ENCODE measurements around the gene CLMP.

The CLMP gene

GRCh38 chr11:123188508-123189165, 6.4 kb downstream of the CLMP start:
- DNase-seq = no peak

DNA sequence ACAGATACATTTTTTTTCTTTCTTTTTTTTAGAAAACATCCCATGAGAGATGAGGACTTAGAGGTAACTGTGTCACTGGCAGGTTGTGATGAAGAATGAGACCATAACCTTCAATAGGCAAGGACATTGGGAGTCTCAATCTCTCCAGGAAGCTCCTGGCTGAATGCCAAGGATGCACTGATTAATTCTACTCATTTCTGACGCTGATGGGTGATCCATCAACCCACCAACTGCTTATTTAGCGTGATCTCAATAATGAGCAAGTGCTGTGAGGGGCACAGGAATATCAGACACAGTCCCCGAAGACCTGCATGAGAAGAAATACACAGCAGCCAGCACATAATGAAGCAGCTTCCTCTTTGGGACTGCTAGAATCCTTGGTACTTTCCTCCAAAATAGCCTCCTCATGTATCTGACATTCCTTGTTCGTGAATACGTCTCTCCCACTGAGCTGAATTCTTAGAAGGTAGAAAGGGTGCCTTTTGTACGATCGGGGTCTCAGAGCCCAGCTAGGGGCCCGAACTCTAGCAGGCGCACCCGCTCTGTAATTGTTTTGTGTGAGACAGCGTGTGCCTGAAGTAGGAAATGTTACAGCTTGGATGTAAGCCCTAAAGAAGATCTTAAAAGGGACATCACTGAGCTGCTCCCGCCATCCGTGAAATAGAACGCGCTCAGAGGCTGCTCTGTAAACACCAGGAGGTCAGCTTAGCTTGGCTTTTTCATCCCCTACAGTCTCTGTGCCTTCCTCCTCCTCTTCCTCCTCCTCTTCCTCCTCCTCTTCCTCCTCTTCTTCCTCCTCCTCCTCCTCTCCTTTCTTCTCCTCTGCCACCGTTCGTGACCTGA, 7.2 kb downstream of the CLMP start:
- no peak for DNase-seq

DNA sequence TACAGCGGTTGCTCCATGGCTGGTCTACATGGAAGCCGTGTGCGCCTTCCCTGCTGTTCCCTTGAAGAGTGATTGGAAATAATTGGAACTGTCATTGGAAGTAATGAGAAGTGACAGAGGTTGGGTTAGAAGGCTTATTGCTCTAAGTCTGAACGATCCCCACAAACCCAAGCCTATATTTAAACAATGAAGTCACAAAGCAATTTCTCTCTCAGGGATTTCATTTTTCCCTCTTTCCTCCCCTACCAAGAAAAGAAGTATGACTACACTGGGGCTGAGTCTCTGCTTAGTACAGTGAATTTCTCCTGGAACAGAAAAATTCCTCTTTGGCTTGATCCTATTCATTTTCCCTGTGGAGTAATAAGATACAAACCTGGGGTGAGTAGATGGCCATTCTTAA, 7.8 kb downstream of the CLMP start:
- DNase-seq = no peak

DNA sequence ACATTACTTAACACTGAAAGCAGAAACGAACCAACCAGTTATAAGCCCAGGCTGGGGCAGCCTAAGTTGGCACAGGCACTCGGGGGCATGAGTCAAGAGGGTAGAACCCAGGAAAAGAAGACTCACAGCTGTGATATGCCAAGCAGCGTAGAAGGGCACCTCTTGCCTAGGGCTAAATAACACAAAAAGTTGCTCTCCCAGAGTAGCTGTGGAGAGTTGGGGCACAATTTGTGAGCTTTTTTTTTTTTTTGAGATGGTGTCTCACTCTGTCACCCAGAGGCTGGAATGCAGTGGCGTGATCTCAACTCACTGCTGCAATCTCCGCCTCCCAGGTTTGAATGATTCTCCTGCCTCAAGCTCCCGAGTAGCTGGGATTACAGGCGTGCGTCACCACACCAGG, 8.8 kb downstream of the CLMP start:
- no peak for DNase-seq

DNA sequence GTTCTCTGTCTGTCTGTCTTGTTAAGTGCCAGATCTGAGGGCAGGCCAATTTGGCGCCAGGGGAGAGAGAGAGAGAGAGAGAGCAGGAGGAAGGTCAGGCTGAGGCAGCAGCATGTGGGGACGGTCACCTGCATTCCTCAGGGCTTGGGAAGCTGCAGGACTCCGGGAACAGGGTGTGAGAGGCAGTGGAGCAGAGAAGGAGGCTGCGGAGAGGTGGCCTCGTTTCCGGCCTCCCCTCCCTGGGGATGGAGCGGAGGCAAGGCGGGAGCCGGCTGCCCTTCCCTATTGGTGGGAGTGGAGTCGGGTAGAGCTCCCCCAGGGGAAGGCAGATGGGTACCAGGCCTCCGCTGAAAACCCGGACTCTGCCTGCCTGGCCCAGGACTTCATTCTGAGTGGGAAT, 9.7 kb downstream of the CLMP start:
- DNase-seq = no peak

GRCh38 chr11:123184531-123184930, 10.5 kb downstream of the CLMP start:
- DNase-seq = no peak

DNA sequence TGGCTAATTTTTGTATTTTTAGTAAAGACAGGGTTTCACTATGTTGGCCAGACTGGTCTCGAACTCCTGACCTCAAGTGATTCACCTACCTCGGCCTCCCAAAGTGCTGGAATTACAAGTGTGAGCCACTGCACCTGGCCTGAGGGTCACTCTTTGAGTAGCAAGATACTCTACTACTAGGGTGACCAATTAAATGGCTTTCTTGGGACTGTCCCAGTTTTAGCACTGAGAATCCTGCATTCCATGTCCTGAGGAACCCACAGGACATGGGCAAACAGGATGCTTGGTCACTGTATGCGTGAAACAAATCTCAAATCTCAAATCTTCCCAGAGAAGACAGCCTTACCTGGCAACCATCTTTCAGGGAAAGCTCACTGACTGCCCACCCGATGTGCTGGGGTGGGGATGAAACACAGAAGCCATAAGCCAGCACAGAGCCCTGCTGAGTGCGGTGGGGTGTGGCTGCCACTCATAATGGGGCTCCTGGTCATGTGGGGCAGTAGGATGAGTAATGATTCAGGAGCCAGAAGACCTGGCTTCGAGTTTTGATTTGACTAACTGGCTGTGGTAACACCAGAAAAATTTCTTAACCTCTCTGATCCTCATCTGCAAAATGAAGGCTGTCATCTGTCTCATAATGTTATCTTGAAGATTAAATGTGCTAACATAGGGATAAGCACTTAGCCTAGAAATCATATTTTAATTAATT, 11.5 kb downstream of the CLMP start:
- DNase-seq = no peak

GRCh38 chr11:123181767-123182500, 13.1 kb downstream of the CLMP start:
- no peak for DNase-seq

GRCh38 chr11:123181075-123181474, 14.0 kb downstream of the CLMP start:
- no peak for DNase-seq

DNA sequence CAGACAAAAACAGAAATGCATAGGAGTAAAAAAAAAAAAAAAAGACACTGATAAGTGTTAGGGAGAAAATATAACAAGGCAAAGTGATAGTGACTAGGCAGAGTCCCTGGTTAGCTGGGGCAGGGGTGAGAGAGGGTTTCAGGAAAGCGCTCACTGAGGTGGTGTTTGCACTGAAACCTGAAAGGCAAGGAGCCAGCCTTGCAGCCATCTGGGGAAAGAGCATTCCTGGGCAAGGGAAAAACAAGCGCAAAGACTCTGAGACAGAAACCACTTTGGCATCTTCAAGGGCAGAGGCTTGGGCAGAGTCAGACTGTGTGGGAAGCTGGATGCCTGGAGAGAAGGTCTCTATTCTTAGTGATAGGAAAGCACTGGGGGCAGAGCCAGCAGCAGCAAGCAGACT, 14.5 kb downstream of the CLMP start:
- DNase-seq = no peak

DNA sequence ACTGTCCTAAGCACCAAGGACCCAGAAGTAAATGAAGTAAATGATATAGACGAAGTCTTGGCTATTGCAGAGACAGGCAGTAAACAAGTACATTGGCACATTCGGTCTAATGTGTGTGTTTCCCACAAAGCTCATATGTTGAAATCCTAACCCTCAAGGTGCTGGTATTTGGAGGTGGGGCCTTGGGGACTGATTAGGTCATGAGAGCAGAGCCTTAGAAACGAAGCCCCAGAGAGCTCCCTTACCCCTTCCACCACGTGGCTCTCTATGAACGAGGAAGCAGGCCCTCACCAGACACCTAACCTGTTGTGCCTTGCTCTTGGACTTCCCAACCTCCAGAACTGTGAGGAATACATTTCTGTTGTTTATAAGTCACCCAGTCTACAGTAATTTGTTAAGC, 14.9 kb downstream of the CLMP start:
- no peak for DNase-seq

DNA sequence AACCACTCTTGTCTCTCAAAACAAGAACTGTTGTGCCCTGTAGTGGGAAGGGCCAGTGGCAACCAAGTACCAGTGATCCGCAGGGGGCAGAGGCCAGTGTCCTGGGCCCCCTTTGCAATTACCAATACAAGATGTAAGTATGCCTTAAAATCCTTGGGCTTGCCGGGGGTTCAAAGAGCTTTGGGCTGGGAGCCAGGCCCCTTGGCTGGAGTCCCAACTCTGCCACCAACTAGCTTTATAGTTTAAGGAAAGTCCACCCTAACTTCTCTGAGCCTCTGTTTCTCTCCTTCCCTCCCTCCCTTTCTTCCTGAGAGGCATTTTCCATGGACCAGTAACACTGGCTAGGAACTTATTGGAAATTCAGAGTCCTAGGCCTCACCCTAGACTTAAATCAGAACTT, 15.5 kb downstream of the CLMP start:
- DNase-seq = no peak

- no peak for DNase-seq
Measured at GRCh38 chr11:123178186-123178585, 16.9 kb downstream of the CLMP start.

- DNase-seq = no peak
Measured at GRCh38 chr11:123176785-123177184, 18.3 kb downstream of the CLMP start.

- no peak for DNase-seq
Measured at GRCh38 chr11:123174196-123175183, 20.6 kb downstream of the CLMP start.

DNA sequence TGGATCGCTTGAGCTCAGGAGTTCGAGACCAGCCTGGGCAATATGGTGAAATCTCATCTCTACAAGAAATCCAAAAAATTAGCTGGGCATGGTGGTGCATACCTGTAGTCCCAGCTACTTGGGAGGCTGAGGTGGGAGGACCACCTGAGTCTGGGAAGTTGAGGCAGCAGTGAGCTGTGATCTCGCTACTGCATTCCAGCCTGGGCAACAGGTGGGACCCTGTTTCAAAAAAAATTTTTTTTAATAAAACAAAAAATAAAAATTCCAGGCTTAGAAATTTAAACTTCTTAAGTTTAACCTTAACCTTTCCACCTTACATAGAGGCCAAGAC, 21.2 kb downstream of the CLMP start:
- DNase-seq = no peak

DNA sequence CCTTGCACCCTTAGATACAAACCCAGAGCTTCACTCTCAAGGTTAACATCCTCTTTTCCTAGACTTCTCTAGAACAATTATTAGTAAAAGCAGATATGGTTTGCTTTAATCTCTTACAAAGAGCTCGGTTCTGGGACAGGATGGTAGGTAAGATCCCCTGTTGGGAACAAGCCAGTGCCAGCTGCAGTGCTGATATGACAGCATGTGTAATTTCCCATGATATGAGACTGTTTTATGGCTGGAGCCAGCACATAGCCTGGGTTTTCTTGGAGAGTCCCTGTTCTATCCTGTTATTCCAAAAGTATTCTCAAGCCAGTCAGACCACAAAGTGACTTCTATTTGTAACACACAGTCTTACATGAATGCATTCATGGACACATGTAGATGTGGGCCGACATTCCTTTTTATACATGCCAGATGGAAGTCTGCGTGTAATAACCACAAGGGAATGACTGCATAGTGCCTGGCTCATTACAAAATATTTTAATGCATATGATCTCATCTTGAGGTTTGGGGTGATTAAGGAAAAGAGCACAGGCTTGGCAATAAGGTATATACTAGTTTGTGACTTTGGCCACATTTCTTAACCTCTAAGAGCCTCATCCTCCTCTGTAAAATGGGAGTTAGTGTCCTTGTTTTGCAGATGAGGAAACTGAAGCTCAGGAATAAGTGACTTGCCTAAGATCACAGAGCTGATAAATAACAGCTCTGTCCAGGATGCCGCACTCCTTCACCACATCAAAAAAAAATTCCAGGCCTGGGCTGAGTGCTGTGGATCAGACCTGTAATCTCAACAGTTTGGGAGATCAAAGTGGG, 21.8 kb downstream of the CLMP start:
- DNase-seq = no peak

GRCh38 chr11:123170929-123171328, 24.1 kb downstream of the CLMP start:
- no peak for DNase-seq

DNA sequence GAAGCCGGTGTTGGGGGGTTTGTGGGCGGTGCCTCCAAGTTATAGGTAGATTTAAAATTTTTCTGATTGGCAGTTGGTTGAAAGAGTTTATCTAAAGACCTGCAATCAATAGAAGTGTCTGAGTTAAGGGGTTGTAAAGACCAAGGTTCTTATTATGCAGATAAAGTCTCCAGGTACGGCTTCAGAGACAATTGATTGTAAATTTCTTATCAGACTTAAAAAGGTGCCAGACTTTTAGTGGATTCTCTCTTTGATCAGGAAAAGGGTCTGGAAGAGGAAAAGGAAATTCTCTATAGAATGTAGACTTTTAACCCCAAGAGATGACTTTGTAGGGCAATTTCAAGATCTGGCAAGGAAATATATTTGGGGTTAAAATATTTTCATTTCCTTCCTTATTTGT, 25.2 kb downstream of the CLMP start:
- DNase-seq = no peak

GRCh38 chr11:123168955-123169484, 26.0 kb downstream of the CLMP start:
- no peak for DNase-seq

GRCh38 chr11:123168241-123168640, 26.8 kb downstream of the CLMP start:
- DNase-seq = no peak

Measured in NCI-H748 treated with DMSO at 0.1 percent for 48 hours (cell line).